Measurements from ENCODE around the gene POTED.
"Not testable (repeated sequence)": the region's sequence is repeated elsewhere in the genome, so short reads cannot be mapped to it uniquely, and the experiment has no call there.

The POTED gene

DNA sequence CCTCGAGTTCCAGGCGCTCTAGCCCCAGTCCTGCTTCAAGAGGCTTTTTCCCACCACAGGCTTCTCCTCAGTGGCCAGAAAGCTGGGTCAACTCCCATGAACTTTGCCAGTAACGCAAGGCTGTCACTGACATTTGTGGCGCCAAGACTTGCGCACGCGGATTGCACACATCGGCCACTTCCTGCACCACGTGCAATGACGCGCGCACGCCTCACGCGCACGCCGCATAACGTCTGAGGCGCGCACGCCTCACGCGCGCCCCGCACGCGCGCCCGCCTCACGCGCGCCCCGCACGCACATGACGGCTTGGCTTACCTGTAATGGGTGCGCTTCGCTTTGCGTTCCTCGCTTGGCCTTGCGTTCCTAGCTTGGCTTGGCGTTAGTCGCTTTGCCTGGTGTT lies at the start of gene POTED:
Gene POTED (plus strand): TSS at position 301 of the 400 bp plus-strand sequence. CDS start 452 bp downstream, outside the sequence.
- DNase-seq, result not testable (repeated sequence)

DNA sequence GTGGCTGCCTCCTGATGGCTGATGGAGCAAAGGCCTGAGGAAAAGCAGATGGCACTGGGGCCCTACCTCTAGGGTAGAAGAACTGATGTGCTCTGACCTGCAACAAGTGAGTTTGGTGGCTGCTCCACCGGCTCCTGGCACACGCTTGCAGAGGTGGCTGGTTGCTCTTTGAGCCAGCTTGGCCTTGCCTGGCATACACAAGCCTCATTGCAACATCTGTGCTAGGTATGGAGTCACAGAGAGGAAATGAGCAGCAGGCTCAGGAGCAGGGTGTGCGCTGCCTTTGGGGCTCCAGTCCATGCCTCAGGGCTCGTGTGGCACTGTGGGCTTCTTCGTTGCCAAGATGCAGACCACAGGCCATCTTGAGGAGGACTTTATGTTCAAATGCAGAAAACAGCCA lies 40.5 kb downstream of the POTED start:
- DNase-seq, result not testable (repeated sequence)

DNA sequence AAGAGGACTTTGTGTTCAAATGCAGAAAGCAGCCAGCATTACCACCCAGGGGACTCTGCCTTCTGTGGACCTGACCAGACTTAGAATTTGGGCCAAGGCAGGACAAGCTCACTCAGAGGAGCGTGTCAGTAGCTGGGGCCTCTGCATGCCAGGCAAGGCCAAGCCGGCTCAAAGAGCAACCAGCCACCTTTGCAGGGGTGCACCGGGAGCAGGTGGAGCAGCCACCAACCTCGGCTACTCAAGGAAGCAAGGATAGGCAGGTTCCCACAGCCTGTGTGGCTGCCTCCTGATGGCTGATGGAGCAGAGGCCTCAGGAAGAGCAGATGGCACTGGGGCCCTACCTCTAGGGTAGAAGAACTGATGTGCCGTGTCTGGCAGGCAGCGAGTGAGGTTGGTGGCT lies 42.2 kb downstream of the POTED start:
- not testable (repeated sequence) for DNase-seq
